Ovary (tissue), 3 donors: ENCODE results near the gene TSPAN32.

ENCODE experiments used
- CTCF ChIP-seq, 3 donors: fragments of 450-650 bp in 2 of 3; fragments of 200-600 bp in 1 of 3; IDR thresholded peaks; one replicate each; pipeline versions ENCODE4 v1.5.1 to v1.8.0; 2016 to 2022; ENCODE audit warnings: antibody characterized with exemption in 3 of 3, mild to moderate bottlenecking in 1 of 3
- EP300 ChIP-seq: sonication (generic); formaldehyde crosslinking; IDR thresholded peaks from one replicate; pipeline ENCODE4 v1.6.1; 2017; ENCODE audit warnings: antibody characterized with exemption
- POLR2A ChIP-seq: fragments of 450-650 bp; IDR thresholded peaks from one replicate; pipeline ENCODE4 v1.6.1; 2017; ENCODE audit warnings: antibody characterized with exemption, mild to moderate bottlenecking, moderate library complexity
- donor health status: DM: no; HTN: no; CAD: no.

GRCh38 chr11:2366276-2366675 is 64.5 kb downstream of the TSPAN32 start:
- TF ChIP-seq CTCF (IDR thresholded peaks at IDR 0.05) (no peak), POLR2A (no peak), EP300 (no peak)
